ENCODE results near the gene PDCD2.
"Not testable (repeated sequence)": the region's sequence is repeated elsewhere in the genome, so short reads cannot be mapped to it uniquely, and the experiment has no call there.

DNA sequence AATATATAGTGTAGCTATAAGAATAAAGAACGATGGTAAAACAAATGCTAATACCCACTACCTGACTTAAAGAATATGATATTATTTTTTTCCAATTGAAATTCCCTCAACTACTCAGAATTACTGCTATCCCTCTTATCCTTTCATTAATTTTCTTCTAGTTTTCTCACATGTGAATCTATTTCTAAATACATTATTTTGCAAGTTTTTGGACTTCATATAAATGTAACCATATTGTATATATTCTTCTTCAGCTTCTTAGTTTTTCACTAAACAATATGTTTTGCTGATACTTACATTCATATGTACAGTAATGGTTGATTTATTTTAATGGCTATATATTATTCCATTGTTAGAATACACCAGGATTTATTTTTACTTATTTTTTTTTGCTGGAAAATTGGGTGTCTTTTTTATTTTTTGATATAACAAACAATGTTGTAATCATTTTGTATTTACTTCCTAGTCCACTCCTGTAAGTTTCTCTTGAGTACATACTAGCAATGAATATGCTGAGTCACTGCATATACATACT lies 31.6 kb upstream of the PDCD2 start:
- TF ChIP-seq, protein P1, sequence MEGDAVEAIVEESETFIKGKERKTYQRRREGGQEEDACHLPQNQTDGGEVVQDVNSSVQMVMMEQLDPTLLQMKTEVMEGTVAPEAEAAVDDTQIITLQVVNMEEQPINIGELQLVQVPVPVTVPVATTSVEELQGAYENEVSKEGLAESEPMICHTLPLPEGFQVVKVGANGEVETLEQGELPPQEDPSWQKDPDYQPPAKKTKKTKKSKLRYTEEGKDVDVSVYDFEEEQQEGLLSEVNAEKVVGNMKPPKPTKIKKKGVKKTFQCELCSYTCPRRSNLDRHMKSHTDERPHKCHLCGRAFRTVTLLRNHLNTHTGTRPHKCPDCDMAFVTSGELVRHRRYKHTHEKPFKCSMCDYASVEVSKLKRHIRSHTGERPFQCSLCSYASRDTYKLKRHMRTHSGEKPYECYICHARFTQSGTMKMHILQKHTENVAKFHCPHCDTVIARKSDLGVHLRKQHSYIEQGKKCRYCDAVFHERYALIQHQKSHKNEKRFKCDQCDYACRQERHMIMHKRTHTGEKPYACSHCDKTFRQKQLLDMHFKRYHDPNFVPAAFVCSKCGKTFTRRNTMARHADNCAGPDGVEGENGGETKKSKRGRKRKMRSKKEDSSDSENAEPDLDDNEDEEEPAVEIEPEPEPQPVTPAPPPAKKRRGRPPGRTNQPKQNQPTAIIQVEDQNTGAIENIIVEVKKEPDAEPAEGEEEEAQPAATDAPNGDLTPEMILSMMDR (IDR thresholded peaks at IDR 0.05) = not testable (repeated sequence)
- TF ChIP-seq POLR2A (IDR thresholded peaks at IDR 0.05; ENCODE audit: low read depth); POLR2AphosphoS5 (IDR thresholded peaks at IDR 0.05); EP300 (IDR thresholded peaks at IDR 0.05): not testable (repeated sequence)

Data from esophagus muscularis mucosa (tissue), 4 donors.